ENCODE data around the gene CNTNAP2.
"Not testable (repeated sequence)": the region's sequence is repeated elsewhere in the genome, so short reads cannot be mapped to it uniquely, and the experiment has no call there.

CNTNAP2 gene

DNA sequence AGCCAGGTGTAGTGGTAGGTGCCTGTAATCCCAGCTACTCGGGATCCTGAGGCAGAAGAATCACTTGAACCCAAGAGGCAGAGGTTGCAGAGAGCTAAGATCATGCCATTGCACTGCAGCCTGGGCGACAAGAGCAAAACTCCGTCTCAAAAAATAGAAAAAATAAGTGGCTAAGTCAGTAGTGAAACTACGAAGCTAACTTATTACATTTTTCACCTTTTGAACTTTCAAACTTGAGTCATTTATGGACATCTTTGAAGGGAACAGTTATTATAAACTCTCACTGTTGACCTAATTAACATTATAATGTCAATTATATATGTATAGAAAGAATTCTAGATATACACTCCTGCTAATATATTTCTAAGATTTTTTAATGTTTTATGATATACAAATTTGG is 1932.5 kb downstream of the CNTNAP2 start:
- DNase-seq (ENCODE audit: low read depth in 1 of 2, low spot score in 1 of 2): no peak

DNA sequence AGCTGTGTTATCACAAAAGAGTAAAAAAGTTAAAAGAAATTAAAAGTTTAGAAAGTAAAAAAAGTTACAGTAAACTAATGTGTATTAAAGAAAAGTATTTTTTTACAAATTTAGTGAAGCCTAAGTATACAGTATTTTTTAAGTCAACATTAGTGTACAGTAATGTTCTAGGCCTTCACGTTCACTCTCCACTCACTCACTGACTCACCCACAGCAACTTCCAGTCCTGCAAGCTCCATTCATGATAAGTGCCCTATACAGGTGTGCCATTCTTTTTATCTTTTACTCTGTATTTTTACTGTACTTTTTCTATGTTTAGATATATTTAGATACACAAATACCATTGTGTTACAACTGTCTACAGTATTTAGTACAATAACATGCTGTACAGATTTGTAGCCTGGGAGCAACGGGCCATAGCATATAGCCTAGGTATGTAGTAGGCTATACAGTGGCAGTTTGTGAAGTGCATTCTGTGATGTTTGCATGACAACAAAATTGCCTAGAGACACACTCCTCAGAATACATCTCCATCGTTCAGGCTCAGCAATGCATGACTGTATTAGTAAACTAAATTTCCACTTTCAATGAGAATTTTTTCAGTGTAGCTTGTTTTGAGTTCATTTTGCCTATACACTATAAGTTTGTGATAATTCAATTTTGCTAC is 1934.0 kb downstream of the CNTNAP2 start:
- no peak for DNase-seq (ENCODE audit: low read depth in 1 of 2, low spot score in 1 of 2)

DNA sequence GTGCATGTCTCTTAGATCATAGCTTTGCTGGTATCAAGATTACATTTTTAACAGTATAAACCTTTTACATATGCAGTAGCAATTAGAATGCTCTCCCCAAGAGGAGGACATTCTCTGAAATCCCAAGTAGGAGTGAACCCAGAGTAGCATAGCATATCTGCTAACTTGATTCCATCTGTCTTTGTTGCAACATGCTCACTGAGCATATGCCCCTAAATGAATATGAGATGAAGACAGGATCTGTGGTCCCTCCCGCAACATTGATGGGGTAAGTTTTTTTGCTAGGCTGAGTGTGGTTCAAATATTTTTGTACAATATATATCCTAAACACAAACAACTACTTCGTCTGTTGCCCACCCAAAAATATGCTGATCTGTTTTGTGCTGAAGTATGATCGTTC is 1939.8 kb downstream of the CNTNAP2 start:
- no peak for DNase-seq (ENCODE audit: low read depth in 1 of 2, low spot score in 1 of 2)

DNA sequence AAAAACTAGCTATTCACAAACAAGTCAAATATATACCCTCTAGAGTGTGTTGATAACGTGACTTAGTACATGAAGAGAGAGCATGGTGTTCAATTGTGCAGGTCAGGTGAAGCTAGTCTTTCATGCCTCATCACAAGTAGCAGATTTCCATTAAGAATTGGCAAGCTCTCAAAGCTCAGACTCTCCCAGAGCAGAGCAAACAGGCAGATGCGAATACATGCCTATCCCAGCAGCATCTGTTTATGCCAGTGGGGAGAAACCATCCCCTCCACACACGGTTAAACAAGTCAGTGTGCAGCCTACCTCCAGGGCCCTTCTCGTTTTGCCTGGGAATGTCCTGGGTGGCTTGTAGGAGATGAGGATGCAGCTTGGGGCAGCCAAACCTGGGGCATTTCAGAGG is 1941.5 kb downstream of the CNTNAP2 start:
- DNase-seq (ENCODE audit: low read depth in 1 of 2, low spot score in 1 of 2): no peak

DNA sequence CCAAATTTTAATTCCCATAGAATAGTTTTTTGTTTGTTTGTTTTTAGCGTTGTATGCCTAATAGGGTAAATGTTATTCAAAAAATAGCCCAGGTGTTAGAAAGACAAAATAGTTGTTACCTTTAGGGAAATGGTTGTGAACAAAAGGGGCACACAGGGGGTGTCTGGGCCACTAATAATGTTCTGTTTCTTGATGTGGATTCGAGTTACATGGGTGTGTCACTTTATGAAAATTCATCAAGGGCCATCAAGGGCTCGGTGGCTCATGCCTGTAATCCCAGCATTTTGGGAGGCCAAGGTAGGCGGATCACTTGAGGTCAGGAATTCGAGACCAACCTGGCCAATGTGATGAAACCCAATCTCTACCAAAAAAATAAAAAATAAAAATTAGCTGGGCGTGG is 1942.2 kb downstream of the CNTNAP2 start:
- DNase-seq (ENCODE audit: low read depth in 1 of 2, low spot score in 1 of 2): no peak

DNA sequence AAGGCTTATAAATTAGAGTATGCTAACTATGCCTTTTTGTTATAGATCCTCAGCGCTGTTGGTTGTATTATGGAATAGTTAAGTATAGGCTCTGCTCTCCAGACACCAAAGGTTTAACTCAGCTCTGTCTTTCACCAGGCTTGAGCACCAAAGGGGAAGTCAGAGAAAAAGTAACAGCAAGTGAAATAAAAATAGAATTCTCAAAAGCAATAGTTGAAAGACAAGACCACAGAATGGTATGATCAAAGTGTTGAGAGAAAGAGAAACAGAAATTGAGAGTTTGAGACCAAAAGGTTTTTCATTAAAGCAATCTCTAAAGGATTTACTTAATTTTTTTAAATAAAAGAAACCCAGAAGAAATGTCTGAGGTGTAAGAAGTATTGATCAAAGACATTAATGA is 1944.1 kb downstream of the CNTNAP2 start:
- no peak for DNase-seq (ENCODE audit: low read depth in 1 of 2, low spot score in 1 of 2)

DNA sequence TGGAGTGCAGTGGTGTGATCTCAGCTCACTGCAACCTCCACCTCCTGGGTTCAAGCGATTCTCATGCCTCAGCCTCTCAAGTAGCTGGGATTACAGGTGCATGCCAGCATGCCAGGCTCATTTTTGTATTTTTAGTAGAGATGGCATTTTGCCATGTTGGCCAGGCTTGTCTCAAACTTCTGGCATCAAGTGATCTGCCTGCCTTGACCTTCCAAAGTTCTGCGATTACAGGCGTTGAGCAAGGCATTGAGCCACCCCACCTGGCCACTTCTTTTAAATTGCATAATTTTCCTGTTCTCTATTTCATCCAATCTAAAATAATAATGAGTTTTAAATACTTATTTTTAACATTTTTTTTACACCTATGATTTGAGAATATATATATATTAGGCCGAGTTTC is 1961.5 kb downstream of the CNTNAP2 start:
- not testable (repeated sequence) for DNase-seq (ENCODE audit: low read depth in 1 of 2, low spot score in 1 of 2)

DNA sequence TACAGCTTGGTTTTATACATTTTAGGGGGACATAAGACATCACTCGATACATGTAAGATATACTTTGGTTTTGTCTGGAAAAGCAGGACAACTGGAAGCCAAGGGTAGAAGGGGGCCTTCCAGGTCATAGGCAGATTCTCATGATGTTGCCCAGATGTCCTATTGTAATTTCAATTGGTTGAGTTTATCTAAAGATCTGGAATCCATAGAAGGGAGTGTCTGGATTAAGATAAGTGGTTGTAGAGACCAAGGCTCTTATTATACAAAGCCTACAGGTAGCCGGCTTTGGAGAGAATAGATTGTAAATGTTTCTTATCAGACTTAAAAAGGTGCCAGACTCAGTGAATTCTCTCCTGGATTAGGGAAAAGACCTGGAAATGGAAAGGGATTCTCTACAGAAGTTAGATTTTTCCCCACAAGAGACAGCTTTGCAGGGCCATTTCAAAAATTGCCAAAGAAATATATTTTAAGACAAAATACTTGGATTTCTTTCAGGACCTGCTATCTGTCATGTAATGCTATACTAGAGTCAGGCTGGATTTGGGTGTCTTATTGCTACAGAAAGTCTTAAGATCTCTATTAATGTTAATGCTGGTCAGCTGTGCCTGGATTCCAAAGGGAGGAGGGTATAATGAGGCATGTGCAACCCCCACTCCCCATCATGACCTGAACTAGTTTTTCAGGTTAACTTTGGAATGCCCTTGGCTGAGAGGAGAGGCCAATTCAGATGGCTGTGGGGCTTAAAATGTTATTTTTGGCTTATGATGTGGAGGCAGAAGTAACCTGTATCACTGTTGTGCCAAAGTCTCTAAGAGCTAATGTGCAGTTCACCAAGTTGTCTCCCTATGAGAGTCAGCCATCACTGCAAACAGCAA is 1962.8 kb downstream of the CNTNAP2 start:
- no peak for DNase-seq (ENCODE audit: low read depth in 1 of 2, low spot score in 1 of 2)

DNA sequence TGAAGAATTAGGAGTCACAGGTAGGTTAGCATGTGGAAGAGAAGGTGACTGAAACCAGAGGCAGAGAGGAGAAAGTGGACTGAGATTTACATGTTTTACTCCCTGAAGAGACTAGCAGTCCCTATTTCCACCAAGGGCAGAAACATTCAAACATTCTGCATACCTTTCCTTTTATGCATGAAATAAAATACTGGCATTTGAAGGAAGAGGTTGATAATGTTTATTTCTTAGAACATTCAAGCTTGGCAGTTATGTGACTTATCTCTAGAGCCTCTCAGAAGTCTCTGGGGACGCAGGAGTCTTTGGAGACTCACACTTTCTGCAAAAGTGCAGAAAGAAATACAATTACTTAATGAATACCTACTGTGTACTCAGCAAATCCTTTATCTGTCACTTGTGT is 1966.8 kb downstream of the CNTNAP2 start:
- no peak for DNase-seq (ENCODE audit: low read depth in 1 of 2, low spot score in 1 of 2)

DNA sequence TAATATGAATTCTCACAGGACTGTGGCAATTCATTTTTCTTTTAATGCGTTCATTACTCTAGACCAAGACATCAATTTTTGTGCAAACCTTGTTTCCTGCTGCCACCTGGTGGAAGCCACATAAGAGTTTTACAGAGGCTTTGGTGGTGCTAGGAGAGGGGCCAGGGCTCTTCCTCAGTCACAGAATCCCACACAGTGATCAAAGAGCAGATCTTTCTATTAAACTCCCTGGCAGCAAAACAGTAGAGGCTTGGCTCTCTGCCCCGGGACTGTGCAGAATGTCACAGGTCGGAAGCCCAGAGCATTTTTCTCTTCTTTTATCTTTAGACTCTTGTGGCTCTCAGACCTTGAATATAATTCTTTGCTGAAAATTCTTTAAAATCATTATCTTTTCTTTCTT is 1967.5 kb downstream of the CNTNAP2 start:
- DNase-seq (ENCODE audit: low read depth in 1 of 2, low spot score in 1 of 2): no peak

DNA sequence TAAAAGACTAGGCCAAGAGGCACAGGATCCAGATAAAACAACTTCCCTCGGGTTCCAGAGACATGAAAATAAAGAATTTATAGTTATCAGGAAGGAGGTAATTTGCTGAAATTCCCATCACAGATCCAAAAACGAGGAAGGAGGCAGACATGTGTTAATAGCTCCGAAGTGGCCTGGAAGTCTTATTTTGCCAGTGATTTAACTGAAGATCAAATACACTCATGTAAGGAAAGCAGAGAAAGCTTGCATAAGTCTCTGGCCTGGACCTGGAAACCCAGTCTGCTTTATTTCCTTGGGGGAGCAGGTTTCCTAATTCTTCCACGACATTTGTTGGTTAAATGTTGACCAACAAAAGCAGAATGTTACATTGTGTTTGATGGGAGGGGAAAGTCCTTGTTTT is 1975.3 kb downstream of the CNTNAP2 start:
- no peak for DNase-seq (ENCODE audit: low read depth in 1 of 2, low spot score in 1 of 2)

DNA sequence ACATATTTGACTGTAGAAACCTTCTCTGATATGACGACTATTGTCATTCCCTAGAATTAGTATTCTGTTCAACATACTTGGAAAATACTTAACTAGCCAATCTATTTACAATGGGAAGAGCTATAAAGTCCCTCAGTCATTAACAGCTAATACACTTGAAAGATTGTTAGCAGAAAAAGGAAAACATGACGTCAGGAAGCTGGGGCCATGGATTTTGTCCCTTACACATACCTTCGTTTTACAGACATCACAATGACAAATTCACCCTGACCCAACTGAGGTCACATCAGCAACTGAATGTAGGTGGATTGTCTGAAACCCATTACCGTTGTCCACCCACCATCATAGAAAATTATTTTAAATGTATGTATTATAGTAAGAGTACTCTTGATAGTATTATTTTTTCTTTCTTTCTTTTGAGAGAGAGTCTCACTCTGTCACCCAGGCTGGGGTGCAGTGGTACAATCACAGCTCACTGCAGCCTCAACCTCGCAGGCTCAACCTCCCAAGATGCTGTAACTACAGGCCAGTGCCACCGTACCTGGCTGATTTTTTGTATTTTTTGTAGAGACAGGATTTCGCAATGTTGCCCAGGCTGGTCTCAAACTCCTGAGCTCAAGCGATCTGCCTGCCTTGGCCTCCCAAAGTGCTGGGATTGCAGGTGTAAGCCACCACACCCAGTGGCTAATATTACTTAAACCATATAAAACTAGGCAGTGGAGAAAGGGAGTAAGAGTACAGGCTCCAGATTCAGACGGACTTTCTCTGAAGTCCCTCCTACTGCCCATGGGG is 1977.0 kb downstream of the CNTNAP2 start:
- no peak for DNase-seq (ENCODE audit: low read depth in 1 of 2, low spot score in 1 of 2)

DNA sequence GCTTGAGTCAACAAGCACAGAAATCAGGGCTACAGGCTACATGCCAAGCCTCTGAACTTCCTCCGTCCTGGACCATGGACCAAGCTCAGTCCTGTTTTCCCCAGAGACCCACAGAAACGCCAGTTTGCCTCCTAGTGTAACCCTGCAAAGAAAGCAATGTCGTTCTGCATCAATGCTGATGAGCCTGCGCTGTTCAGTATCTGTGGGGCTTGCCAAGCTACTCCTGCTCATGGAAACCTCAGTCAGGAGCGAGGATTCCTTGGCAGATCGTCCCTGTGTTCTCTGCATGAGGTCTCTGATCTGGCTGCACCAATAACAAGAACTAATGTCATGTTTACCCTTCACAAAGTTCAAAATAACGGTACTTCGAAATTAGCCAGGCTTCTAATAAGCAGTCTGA is 1978.5 kb downstream of the CNTNAP2 start:
- DNase-seq (ENCODE audit: low read depth in 1 of 2, low spot score in 1 of 2): no peak

DNA sequence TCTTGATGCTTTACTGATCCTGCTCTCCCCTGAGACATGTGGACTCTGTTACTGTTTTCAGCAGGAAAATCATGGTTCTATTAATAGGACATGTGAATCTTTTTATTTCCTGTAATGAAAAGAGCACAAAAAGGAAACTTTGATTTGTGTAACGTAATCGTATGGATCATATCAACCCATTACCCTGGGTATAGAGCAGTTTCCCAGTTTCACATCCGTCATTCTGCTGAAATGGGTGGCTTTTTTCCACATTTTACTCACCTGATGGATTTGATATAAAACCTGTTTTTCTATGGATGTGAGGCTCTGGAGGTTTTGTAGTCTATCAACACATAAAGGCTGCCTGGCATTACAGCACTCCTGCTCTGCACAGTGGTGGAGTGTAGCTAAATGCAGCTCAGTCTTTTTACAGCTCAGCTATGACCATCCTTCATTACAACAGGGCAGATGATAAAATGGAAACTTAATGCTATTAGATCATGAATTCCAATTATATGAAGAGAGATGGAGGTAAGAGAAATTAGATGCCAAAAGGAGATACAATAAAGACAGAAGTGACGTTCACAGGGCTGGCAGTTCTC is 1987.6 kb downstream of the CNTNAP2 start:
- DNase-seq (ENCODE audit: low read depth in 1 of 2, low spot score in 1 of 2): no peak

DNA sequence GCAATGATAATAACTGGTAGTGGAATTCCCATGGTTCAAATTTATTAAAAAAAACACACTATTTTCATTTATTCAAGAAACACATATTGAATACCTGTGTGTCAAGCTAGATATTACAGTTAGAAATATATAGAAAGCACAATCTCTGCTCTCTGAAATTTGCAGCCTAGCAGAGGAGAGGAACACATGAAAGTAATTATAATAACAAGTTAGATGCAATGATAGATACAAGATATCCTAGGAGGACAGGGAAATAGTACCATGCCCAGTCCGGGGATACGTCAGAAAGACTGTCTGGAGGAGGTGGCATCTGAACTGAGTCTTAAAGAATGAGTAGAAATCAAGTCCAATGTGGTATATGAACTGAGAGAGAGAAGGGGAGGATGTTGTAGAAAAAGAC is 1988.3 kb downstream of the CNTNAP2 start:
- DNase-seq (ENCODE audit: low read depth in 1 of 2, low spot score in 1 of 2): no peak

DNA sequence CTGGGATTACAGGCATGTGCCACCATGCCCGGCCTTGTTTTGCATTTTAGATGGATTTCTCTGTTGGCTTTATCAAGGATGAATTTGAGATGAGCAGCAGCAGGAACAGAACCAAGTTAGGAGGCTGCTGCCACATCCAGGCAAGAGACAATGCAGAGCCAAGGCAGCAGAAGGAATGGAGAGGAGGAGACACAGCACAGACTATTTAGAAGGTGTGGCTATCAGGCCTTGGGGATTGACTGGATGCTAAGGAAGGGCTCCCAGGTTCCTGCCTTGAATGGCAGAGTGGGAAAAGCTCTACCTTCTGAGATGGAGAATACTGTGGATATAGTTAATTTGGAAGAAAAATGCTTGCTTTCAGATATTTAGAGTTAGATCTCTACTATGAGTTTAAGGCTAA is 1989.3 kb downstream of the CNTNAP2 start:
- no peak for DNase-seq (ENCODE audit: low read depth in 1 of 2, low spot score in 1 of 2)

DNA sequence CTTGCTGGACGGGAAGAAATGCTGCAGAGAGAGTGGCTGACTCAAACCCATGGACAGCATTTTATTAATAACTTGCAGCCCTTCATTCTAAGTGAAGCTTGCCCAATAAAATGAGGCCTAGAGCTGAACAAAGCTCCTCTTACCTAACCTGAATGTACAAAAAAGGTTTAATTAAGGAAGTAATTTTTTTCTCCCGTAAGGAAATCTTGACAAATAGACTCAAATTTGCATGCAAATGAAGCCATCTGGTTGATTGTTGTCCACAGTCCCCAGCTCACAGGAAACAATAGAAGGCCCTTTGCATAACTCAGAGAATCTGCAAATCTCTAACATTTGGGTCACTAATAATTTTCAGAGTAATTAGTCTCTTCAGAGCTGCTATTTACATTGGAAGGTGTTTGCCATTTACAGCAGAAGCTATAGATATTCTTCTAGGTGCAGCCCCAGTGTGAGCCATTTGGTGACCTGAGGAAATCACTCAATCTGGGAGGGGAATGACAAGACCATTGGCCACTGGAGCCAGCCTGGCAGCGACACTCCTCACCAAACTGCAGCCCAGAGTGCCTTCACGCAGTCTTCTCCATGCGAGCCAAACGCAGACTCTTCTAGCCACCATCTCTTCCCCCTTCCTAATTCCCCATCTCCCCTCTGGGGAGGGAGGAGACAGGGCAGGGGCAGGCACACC is 1991.0 kb downstream of the CNTNAP2 start:
- no peak for DNase-seq (ENCODE audit: low read depth in 1 of 2, low spot score in 1 of 2)

DNA sequence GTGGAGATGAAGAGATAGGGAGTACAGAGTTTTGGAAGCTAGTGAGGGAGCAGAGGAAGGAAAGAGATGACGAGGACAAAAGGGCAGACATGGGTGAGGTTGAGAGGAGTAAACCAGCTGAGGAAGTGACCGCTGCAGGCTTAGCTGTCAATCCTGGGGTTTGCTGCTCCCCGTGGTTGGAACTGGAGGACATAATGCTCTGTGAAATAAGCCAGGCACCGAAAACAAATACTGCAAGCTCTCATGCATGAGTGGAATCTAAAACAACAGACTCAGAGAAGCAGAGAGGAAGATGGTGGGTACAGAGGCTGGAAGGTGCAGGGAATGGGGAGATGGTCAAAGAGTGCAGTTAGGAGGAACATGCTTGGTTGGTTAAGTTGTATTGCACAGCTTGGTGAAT is 1991.8 kb downstream of the CNTNAP2 start:
- no peak for DNase-seq (ENCODE audit: low read depth in 1 of 2, low spot score in 1 of 2)

DNA sequence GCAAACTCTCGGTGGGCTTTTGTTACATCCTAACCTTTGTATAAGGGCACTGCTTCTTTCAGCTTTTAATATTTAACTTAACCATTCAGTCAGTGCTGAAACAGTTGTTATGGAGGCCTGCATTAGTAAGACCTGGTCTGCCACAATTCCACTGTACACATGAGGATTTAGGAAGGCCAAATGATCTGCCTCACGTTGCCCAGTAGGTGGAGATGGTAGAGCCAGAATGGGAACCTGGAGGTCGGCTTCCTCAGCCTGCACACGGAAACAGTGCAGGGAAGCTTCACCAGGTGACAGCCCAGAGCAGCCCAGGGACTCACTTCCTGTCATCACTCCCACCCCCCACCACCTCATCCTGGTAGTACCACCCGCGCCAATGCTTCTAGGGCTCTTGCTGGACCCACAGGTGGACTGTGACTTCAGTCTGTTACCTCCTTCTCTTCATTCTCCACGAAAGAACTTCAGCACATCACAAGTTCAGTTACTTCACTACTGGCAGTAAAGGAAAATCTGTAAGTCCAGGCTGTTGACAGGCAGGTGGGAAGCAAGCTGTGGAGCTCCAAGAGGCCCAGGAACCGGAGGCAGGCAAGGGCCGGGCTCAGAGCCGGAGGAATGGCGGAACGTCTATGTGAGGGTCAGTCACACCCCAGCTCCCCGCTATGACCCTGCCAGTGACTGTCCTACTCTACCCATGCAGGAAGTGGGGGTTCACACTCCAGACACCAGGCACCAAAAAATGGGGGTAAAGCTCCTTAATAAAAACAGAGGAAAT is 1993.7 kb downstream of the CNTNAP2 start:
- no peak for DNase-seq (ENCODE audit: low read depth in 1 of 2, low spot score in 1 of 2)

DNA sequence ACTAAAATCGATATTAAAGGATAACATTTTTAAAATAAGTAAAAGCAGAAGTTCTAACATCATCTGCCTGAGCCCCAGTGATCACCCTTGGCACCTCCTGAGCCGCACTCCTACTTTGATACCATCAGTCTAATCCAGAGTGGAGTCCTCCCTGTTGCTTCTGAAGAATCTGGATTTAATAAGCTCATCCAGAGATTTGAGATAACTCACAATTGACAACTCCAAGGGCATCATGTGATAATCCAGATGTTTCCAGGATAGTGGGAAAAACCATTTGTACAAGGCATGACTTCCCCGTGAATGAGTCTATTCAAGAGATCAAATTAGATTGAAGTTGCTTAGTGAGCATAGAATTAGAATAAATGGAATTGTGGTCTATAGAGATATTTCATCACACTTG is 1998.2 kb downstream of the CNTNAP2 start:
- DNase-seq (ENCODE audit: low read depth in 1 of 2, low spot score in 1 of 2): no peak

Measured in stimulated activated CD4-positive, alpha-beta T cell treated with anti-CD3 and anti-CD28 coated beads, Interleukin-15, amount 100 ng/mL, for 1 hour (primary cell).